Muscle of back (tissue), 11 donors: Measurements from ENCODE around the gene GSE1. TPM values are rescaled to one million over a fixed set of nuclear protein-coding genes. Genes with fewer than 3 reads are reported as not detected.

Source experiments
- DNase-seq, 3 donors: peaks; one replicate each; pipeline versions ENCODE4 v3.0.0 to v3.0.0-alpha.2; 2013
- polyA plus RNA-seq, 10 donors: library from polyadenylated mRNA; unstranded; fragments of 120-200 nt; gene quantifications; one replicate each; pipeline ENCODE4 v1.2.1, GENCODE V29; 2013; ENCODE audit not compliant: insufficient read length in 10 of 10

GSE1 gene
- polyA plus RNA-seq, 10 donors = 40.0 to 55.2 (median 46.3) TPM

DNA sequence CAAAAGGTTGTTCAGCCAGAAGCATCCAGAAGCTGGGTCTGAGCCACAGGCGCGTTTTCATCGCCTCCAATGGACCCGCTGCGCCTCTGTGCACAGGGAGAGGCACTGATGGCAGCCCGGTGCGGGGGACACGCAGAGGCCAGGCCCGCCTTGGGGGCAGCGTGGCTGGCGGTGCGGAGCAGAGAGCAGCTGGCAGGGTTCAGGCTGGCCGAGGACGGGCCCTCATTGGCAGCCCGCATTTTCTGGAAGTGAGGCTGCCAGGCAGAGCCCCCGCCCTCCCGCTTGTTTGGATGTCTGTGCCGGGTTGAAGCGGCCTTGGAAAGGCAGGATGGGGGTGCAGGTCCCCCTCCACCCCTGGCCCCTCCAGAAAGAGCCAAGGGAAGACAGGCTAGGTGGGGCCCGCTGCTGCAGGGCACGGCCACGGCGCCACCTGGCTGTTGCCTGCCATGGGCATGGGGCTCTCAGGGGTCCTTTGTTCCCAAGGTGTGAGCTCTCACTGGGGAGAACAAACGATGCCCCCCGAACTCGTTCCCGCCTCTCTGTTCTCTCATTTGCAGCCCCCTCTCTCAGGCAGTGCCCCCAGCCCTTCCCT, 18.8 kb downstream of the GSE1 start:
- DNase-seq = no peak

DNA sequence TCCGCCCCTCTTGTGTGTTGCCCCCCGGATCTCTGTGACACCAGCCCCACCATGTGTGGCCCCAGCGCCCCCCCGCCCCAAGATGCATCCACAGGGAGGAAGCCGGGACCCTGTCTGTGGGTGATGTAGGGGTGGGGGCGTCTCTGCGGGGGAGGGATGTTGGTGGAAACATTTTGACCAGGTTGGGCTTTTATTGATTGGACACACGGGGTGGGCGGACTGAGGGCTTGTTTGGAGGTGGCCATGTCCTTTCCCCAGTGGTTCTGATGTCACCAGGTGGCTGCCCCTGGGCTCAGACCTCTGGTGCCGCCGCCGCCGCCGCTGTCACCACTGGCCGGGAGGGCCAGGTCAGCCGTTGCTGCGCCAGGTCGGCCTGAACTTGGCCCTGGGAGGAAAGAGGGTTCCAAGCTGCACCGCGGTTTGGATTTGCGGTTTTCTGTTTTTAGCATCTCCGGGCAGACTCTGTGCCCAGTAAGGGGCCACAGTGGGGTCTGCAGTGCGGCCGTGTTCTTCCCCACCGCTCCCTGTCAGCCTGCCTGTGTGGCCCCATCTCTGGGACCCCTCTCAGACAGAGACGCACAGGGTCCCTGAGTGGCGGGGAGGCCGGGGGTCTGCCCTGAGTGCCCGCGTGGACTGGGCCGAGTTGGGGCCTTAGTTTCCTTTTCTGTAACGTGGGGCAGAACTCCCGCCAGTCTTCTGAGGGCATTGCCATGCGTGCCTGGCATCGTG, 19.8 kb downstream of the GSE1 start:
- no peak for DNase-seq

DNA sequence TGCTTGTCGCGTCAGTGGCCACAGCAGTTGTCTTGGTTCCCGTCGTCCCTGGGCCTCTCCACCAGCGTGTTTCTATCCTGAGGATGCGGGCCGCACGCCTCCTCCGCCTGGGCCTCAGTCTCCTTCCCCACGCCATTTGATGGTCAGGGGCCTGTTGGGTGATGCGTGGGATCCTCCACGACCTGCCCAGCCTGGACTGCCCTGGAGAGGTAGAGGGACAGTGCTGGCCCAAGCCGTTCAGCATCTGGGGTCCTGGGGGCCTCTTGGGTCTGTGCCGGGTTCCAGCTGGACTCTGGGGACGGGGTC, 20.3 kb downstream of the GSE1 start:
- DNase-seq = no peak

DNA sequence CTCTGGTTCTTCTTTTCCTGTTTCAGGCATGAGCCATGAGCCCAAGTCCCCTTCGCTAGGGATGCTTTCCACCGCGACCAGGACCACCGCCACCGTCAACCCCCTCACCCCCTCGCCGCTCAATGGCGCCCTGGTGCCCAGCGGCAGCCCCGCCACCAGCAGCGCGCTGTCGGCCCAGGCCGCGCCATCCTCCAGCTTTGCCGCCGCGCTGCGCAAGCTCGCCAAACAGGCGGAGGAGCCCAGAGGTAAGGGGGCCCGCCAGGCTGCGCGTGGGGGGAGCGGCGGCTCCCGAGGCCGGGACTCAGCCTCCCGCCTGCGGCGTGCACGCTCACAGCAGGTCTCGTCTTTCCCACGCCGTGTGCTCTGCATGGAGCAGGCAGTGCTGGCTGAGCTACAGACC, 20.8 kb downstream of the GSE1 start:
- DNase-seq = no peak

DNA sequence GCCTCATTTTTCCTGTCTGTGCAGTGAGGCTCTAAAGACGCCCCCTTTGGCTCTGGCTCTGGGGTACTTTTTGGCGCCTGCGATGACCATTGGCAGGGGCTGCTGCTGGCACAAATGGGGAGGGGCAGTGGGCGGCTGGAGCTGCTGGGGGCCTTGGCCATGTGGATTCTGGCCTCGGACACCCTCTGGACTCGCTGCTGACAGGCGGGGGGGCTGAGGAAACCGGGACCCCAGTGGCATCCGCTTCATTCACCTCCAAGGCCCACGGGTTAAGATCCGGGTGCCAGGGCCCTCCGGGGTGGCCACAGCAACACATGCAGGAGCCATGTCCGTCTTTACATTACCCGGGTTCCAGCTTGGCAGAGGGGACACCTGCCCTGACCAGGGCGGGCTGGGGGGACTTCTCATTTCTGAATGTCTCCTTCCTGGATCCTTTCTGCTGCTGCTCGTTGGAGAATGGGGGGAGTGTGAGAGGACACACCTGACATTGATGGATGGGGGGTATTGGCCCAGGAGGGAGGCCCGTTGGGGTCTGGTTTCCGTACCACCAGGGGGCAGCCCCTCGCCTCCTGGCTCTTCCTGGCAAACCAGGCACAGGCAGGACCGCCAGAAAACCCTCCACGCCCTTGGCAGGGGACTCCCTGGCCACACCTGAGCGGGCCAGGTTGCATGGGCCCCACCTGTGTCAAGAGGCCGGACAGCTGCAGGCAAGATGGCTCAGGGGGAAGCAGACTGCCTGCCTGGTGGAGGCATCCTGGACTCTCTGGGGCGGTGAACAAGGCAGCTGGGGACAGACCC, 21.8 kb downstream of the GSE1 start:
- DNase-seq = no peak

DNA sequence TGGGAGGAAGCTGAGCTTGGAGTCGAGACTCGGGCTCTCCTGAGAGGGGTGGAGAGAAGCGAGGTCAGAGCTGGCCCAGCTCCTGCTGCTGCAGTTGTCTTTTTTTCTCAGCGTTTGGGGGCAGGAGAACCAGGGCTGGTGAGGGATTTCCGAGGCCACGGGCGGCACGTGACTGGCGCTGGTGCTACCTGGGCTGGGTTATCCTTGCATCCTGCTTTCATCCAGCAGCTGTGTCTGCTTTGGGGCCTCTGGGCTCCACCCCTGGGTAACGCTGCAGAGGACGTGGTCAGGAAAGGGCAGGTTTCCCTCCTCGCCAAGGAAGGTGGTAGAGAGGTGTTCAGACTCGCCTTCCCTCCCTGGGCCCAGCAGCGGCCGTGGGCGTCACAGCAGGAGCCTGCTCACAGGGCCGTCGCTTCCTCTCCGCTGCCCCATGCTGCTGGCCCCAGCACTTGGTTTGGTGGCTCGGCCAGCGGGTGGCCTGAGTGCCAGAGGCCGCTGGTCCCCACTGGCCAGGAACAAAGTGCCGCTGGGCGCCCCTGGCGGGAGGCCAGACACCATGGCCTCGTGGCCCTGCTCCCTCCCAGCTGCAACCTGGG, 22.5 kb downstream of the GSE1 start:
- DNase-seq = no peak

DNA sequence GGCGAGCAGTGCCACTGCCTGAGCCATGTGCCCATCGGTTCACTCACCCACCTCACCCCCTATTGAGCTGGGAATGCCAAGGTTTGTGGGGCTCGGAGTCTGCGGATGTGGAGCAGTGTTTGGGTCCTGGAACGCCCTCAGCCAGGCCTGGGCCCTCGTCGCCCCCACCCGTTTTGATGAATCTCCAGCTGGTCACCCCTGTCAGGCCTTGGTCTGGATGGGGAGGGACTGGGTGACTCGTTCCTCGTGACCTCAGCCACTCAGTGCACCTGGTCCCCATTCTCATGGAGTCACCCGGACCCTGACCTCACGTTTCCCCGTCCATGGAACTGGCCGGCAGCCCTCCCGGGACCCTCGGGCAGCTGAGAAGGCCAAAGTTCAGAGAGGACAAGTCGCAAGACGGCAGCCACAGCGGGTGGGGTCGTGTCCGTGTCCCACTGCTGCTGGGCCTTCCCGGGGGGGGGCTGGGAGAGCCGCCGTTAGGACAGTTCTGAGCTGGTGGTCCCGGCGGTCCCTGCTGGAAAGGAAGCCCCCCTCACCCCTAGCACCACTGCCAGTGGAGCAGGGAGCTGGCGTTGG, 23.2 kb downstream of the GSE1 start:
- DNase-seq = no peak

DNA sequence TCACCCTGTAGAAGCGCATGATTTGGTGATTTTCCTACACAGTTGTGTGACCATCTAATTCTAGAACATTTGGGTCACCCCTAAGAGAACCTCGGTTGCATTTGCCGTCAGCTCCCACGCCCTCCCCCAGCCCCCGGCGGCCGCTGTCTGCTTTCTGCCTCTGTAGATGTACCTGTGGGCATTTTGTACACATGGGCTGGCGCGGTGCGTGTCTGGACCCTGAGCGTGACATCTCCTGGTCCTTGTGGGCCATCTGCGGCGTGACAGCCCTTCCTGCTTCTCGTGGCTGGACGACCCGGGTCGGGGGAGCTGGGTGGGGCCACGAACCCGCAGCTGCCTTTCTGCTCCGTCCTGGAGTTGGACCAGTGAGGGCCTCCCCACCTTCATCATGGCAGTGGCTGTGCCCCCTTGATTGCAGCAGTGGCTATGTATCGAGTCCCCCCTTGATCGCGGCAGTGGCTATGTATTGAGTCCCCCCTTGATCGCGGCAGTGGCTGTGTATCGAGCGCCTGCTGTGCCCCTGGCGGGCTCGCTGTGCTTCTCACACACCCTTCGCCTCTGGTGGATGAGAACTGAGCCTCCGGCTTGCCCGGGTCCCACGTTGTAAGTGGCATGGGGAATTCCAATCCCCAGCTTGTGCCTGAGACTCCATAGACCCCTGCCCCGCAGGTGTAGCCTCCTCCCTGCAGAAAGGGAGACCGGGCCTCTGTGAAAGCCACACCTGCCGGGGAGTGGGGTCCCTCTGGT, 24.1 kb downstream of the GSE1 start:
- DNase-seq = no peak

DNA sequence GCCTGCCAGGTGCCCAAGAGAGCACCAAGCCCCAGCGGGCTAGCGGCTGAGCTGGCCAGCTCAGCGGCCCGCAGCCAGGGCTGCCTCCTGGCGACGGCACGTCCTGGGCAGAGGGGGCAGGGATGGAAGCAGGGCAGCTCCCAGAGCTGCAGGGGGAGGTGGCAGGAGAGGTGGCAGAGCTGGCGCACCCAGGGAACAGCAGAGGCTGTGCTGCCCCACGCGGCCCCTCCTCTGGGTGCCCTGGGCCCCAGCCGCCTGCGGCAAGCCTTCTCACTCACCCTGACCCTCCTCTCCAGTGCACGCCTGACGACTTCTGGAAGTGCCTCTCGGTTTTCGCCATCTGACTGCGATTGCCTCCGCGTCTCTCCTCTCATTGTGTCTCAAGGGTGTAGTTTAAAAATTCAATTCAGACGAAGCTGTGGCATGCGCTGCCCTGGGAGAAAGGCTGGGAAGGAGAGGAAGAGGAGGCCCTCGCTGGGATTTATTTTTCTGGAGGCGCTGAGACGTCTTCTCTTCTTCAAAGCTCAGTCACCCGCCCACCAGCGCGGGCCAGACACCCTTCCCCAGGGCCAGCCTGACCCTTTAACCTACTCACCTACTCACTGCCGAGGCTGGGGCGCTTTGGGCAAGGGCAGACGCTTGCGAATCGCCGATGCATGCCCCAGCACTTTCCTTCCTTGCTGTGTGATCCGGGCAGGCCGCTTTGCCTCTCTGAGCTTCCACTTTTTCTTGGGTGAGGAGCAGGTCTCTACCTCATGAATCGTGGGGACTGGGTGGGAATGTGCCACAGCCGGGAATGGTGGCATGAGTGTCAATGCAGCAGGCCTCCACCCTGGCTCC, 24.9 kb downstream of the GSE1 start:
- no peak for DNase-seq

DNA sequence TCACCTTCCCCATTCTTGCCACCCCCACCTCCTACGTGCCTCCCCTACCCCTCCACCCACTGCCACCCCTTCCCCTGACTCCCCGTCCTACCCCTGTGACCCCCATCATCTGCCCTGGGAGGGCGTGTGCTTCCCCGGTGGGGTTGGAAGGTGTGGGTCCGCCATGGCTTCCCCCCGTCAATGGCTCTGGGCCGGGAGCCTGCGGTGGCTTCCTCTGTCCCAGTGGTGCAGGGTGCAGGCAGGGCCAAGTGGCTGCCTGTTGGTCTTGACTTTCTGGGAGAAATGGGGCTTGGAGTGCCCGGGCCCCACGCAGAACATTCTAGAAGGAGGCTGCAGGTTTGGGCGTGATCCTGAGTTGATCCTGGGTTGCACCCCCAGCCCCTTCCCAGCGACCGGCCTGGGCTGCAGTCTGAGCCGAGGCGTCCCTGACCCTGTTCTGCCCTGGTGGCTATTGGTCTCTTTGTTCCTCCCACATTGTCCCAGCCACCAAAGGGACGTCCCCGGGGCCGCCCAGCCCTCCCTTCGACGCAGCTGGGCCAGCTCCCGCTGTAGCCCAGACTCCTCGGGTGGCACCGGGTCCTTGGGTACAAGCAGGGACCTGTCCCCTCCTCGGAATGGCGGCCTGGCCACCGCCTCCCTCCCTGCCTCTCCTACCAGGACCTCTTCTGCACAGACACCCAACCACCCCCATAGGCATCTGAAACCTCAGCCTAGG, 25.7 kb downstream of the GSE1 start:
- DNase-seq = no peak

DNA sequence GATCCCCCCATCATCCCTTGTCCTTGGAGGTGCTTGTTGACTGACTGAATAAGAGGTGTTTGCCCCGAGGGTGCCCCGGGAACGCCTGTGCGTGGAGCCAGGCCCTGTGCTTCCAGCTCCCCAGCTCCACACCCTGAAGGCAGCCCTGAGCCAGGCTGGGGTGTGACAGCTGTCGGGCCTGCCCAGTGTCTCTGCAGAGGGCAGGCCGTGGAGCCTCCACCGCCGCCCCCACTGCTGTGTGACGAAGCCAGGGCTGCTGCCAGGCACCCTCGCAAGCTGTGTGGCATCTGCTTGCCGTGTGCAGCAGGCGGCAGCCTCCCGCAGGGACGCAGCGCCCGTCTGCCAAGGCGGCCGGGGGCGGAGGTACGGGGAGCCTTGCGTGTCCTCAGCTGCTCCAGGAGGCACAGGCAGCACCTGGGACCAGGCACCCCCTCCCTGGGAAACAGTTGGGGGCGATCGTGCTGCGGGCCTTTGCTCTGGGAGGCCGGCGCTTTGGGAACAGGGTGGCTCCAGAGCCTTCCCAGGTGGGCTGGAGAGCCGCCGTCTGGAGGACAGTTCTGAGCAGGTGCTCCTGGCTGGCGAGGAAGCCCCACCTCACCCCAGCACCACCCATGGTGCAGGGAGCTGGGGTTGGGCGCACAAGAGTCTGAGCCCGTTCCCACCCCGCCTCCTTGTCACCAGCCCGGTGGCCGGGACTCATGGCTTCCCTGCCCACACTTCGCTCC, 26.6 kb downstream of the GSE1 start:
- peak; percentile 37 to 60 (median 48) for DNase-seq

DNA sequence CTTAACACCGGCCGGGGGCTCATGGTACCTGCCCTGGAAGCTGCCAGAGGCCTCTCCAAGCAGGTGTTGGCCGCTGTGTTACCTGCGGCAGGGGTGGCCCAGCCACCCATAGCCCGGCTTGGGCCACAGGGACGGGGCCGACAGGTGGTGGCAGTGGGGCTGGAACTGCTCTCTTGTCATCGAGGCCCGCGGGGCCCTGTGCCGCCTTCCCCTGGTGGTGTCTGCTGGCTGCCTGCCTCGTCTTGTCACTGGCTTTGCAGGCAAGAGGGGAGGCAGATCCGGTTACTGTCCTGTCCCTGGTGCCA, 27.1 kb downstream of the GSE1 start:
- DNase-seq = no peak

DNA sequence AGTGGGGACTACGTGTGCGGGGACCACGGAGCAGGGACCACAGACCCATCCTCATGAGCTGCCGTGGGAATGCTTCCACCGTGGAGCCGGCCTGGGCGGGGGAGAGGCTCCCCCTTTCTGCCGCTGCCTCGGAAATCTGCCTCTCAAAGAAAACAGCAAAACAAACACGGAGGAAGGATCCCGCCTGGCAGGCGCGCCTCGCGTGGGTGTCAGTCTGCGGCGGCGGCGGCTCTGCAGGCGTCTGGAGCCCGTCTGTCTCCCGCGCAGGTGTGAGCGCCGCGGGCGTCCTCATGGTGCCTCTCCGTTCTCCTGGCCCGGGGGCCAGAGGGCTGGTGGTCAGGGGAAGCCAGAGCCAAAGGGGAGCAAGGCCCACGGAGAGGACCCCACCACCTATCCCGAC, 27.5 kb downstream of the GSE1 start:
- no peak for DNase-seq

DNA sequence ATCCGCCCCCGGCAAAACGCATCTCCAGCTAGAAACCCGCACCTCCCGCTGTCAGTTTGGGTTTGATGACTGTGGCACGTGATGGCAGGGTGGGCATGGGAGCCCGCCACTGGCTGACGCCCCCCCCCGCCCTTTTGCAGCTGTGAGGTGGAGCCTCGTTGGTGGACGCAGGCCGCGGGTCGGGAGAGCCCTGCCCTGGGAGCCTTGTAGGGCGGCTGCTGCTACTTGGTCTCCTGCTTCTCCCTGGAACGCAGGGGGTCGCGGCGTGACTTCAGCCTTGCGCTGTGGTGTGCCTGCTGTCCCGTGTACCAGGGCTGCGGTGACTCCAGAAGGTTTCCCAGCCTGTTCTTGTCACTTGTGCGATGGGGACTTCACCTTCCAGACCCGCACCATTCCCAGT, 28.2 kb downstream of the GSE1 start:
- no peak for DNase-seq

DNA sequence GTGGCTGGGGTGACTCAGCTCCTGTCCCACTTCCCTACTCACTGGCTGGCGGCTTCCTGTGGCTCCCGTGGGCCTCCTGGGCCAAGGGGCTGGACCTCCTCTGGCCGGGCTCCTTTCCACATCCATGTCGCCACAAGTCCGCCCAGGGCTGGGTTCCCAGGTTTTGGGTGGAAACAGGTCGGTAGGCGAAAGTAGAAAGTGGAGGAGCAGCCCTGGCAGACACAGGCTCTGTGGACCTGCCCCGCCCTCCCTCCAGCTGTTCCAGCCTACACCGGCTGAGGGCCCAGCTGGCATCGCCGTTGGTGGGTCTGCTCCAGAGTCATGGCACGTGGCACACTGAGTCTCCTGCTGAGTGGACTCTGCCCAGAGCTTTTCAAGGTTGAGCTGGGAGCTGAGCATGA, 28.7 kb downstream of the GSE1 start:
- DNase-seq = peak in 2 of 3 donors; percentile 21 to 57

DNA sequence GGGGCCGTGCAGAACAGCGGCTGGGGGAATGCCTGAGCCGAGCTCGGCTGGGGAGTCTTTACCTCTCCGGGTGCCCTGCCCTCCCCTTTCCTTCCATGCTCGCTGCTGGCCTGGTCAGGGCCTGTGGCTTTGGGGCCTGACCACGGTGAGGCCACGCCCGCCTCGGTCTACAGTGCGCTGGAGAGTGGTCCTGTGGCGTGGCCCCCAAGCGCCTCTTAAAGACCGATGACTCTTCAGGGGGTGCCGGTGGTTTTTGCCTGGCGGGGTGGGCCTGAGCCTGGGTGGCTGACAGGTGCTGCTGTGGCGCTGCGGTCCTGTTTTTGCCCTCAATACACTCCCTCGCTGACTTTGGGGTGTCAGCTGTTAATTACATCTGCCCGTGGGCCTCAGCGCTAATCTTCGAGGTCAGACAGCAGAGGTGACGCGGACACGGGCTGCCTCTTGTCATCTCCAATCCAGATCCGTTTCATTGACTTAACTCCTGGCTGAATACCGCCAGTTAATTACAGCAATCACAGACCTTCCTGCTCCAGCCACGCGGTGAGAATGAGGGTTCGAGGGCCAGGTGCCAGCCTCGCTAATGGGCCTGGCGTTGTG, 29.7 kb downstream of the GSE1 start:
- no peak for DNase-seq

DNA sequence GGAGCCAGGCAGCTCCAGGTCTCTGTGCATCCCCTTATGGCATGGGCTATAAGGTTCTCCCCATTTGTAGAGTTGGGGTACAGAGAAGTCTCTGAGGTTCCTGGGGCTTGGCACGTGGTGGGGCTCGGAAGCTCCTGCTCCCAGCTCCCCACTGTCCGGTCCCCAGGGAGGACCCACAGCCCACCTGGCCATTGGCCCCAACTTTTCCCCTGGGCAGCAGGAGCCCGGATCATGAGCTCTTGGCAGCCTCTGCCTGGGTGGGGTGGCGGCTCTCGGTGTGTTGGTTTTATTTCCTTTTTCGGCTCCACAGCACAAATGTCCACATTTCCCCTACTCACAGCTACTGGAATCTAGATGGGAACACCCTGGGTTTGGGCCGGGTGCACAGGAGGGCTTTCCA, 30.5 kb downstream of the GSE1 start:
- DNase-seq = no peak

DNA sequence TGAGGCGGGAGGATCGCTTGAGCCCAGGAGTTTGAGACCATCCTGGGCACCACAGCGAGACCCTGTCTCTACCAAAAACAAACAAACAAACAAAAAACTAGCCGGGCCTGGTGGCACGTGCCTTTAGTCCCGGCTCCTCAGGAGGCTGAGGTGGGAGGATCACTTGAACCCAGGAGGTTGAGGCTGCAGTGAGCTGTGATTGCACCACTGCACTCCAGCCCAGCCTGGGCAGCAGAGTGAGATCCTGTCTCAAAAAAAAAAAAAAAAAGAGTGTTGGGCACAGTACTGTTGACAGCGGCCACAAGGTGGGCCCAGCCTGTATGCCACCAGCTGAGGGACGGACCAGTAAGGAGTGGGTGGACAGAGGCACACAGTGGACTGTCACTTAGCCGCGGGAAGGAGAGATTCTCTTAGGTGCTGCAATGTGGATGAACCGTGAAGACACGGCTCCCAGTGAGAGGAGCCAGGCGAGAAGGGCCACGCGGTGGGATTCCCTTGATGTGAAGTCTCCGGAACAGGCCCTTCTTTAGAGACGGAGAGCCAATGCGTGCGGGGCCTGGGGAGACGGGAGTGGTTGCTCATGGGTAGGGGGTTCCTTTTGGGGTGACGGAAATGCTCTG, 31.1 kb downstream of the GSE1 start:
- no peak for DNase-seq
